ENCODE measurements around the gene TRAP1.
A peak's percentile ranks its signal among the peaks of the same experiment; 100 is the strongest.

The TRAP1 gene

GRCh38 chr16:3717235-3718018, at the start of gene TRAP1:
TRAP1 (minus strand) TSS chr16:3717524; CDS start chr16:3717508, 16 bp downstream.
- DNase-seq = peak; percentile 89 to 97

DNA sequence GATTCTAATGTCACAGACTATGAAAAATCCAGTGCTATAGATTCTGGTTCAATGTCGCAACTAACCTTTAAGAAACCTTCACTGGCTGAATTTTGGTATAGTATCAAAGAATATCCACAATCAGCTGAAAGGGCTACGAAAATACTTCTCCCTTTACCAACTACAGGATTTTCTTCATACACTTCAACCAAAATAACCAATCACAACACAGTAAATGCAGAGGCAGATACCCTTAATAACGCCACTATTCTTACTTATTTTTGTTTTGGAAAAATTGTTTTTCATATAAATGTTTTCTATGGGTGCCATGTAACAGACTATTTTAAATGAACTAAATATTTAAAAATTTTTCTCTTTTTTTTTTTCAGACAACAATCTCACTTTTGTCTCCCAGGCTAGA, 48.9 kb upstream of the TRAP1 start:
- no peak for DNase-seq

- DNase-seq = no peak
These were observed 47.1 kb upstream of the TRAP1 start for GRCh38 chr16:3764409-3764808.

DNA sequence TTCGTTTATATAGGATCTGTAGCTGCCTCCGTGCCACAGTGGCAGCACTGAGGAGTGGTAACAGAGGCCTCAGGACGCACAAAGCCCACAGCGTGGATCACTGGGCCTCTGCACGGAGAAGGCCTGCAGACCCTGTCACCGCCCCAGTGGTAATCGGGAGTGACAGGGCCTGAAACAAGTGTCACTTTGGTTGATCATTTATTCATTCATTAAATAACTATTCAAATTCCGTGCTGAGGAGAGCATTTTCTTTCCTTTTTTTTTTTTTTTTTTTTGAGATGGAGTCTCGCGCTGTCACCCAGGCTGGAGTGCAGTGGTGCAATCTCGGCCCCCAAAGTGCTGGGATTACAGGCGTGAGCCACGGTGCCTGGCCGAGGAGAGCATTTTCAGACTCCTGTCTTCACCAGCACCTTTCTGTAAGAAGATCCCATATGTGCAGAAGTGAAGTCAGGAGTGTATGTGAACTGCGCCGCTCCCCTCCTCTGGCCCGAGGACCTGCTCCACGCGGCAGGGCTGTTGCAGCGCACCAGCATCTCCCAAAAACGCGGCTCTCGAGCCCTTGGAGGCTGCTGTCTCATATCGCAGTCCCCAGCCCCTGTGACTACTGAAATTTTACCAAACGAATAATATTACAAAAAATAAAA, 44.9 kb upstream of the TRAP1 start:
- DNase-seq = no peak

- no peak for DNase-seq
These were observed 44.2 kb upstream of the TRAP1 start for GRCh38 chr16:3761375-3762106.

- DNase-seq = no peak
These were observed 43.2 kb upstream of the TRAP1 start for GRCh38 chr16:3760518-3760917.

- DNase-seq = no peak
These were observed 42.4 kb upstream of the TRAP1 start for GRCh38 chr16:3759736-3760135.

DNA sequence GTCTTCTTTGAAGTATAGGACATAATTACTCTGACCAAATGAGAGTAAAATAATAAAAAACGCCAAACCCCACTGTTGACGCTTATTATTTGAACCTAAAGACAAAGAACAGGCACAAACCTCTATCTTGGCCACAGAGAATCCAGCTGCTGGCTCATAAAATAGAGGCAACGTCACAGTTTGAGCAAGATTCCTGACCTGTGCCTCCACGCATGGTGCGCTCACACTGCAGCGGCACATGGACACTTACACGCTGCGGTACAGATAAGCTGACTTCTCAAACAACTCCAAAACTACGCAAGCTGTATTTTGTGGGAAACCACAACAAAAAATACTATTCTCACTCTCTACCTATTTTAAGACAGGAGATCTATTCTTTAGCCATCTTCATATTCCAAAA, 38.8 kb upstream of the TRAP1 start:
- DNase-seq = no peak

DNA sequence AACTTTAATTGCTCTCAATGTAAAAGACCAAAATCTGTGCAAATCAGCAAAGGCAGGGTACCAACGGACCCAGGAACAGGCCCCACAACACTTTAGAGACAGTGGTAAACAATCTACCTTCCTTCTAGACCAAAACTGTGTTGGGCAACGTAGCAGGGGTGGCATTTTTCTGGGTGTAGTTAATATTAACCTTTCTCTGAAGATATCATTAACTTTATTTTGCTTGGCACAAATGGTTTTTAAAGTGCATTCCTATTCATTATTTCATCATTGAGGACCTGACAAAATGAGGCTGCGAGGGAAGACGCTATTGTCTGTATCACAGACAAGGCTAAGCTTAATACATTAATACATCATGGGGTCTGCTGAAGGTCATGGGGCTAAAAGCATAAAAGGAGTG, 37.9 kb upstream of the TRAP1 start:
- no peak for DNase-seq

DNA sequence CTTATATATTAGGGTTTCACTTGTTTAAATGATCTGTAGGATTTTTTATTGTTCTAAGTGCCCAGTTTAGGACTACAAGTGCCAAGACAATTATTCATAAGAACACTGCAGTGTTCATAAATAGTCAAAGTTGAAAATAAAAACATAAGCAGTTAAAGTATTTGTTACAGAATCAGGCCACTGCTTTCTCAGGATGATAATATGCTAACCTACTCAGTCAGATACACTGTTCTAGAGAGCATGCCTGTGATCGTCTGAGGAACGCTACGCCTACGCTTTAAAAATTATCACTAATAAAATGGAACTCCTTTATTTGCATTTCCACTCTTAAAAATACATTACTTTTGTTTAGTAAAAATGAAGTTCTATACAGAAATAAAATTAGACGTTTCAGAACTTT, 37.4 kb upstream of the TRAP1 start:
- DNase-seq = no peak

DNA sequence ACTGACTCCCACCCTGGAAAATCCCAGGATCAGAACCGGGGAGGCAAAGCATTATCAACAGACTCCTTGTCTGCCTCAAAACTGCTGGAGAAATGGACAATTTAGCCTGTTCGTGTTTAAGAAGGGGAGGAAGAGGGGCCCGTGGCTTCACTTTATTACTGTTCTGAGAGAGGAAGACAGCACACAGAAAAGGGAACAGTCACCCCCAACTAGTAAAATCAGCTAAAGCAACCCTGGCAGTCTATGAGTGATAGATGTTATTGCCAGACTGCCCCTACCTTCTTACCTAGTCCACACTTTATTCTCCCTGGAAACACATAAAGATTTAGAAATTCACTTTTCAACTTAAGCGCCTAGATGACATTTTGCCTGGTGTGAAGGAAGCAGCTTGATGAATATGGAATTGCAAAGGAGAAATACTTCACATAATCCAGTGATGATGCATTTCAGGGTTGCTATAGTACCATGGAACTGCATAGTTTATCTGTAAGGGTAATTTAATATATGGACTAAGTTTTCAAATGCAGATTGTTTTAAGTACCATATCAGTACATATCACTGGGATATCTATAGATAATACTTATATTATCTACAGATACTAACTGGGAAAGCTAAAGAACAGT, 36.9 kb upstream of the TRAP1 start:
- no peak for DNase-seq

GRCh38 chr16:3752984-3753383, 35.7 kb upstream of the TRAP1 start:
- no peak for DNase-seq

GRCh38 chr16:3751878-3752277, 34.6 kb upstream of the TRAP1 start:
- DNase-seq = no peak

DNA sequence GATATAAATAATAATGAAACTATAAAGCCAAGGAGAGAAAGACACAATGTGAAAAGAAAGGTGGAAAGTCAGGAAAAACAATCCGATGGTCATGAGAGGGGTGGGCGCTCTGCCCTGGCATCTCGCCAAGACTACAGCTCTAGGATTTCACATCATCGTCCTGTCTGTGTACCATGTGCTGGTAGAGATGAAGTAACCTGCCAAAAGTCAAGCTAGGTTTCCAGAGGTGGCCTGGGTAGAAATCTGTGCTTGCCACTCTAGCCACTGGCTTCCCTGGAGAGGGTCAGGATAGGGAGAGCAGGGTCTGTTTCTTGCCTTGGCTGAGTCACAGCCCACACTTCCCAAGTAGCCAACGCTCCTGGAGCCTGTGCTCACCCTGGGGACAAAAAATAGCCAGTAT, 31.0 kb upstream of the TRAP1 start:
- no peak for DNase-seq

DNA sequence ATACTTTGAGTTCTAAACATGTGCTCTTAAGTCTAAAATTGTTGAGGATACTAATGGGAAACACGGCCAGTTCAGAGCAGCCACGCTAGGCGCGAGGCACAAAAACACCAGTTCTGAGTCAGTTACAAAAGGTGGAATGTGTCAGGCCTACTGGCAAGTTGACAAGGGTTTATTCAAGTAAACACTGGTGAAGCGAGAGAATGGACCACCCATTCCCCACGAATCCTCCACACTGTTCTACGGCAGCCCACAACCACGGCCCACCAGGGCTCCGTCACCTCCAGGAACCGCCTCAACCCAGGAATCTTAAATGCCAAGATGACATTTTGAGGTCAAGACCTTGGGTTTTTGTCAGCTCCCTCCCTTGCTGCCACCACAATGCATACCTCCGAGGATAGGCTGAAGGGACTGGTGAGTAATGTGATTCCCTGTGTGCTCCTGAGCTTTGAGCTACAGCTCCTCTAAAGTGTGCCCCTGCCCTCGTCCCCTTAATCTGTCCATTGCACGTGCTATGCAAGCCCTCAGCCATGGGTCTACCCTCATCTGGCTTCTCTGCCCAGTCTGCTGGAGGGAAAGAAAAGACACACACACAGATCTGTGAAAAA, 28.5 kb upstream of the TRAP1 start:
- no peak for DNase-seq

GRCh38 chr16:3744018-3744417, 26.7 kb upstream of the TRAP1 start:
- no peak for DNase-seq

- DNase-seq = no peak
These were observed 23.6 kb upstream of the TRAP1 start for GRCh38 chr16:3740934-3741333.

DNA sequence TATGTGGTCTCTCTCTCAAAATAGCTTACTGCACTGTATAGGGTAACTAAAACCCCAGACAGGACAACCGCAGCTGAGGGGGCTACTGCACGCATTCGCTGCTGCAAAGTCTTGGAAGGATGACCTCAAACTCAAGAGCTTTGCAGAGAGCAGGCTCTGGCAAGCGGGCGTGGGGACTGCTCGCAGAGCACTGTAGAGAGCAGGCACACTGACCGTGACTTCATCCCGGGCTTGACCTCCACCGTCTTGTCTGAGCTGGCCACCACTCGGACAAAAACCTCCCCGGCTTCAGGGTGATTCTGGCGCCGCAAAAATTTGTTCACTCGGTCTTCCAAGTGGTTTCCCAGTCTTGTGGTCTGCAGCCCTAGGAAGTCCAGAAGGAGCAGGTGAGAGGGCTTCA, 22.9 kb upstream of the TRAP1 start:
- no peak for DNase-seq

DNA sequence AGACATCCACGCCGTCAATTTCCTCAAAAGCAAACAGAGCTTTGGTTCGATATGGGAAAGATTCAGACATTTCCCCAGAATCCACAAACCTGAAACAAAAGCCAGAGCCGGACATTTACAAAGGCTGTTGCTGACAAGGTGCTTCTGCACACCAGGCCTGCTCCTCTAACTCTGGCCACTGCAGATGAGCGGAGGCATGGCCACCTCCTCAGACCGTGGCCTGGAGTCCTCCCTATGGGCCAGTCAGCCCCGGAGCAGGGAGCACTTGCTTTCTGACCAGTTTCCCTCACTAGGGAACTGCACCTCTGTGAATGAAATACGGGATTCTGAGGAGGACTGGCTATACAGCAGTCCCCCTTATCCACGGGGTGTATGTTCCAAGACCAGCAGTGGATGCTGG, 22.3 kb upstream of the TRAP1 start:
- DNase-seq = no peak

GRCh38 chr16:3738541-3738940, 21.2 kb upstream of the TRAP1 start:
- DNase-seq = no peak

DNA sequence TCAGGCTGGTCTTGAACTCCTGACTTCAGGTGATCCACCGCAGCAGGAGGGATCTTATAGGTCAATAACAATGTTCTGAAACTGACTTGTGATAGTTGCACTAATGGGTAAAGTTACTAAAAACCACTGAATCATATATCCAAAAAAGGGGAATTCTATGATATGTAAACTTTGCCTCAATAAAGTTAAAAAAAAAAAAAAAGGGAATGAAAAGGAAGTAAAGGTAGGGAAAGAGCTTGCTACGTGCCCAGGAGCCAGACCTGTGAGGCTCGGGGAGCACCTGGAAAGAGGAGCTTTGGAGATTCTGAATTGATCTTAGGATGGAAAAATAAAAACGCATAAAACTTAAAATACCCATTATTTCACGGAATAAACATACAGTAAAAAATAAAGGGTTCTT, 20.8 kb upstream of the TRAP1 start:
- no peak for DNase-seq

DNA sequence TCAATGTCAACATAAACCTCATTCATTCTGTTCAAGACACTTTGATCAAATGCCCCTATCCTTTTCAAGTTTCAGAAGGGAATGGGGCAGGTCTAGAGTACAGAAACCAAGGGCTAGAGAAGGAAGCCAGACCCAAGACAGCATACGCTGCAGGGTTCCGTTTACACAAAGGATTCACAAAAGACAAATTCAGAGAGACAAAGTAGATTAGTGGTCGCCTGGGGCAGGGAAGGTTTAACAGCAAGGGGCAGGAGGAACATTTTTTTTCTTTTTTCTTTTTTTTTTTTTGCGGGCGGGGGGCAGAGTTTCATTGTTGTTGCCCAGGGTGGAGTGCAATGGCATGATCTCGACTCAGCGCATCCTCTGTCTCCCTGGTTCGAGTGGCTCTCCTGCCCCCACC, 19.9 kb upstream of the TRAP1 start:
- DNase-seq = no peak

GRCh38 chr16:3736116-3736515, 18.8 kb upstream of the TRAP1 start:
- DNase-seq = no peak
